GM19397 (cell line): ENCODE results near the gene SCNN1A.

Experiments used
- ATAC-seq: cut with Tn5 transposase; IDR thresholded peaks from one replicate; pipeline ENCODE4 v1.9.1; 2021; ENCODE audit warnings: mild to moderate bottlenecking, moderate library complexity; ENCODE audit not compliant: unreplicated experiment

SCNN1A gene

GRCh38 chr12:6322352-6322751 is 53.0 kb downstream of the SCNN1A start:
- ATAC-seq = no peak

GRCh38 chr12:6321905-6322304 is 53.5 kb downstream of the SCNN1A start:
- ATAC-seq = no peak

- ATAC-seq = no peak
Measured at GRCh38 chr12:6319446-6319845, 55.9 kb downstream of the SCNN1A start.

- ATAC-seq = no peak
Measured at GRCh38 chr12:6318440-6318879, 56.9 kb downstream of the SCNN1A start.

DNA sequence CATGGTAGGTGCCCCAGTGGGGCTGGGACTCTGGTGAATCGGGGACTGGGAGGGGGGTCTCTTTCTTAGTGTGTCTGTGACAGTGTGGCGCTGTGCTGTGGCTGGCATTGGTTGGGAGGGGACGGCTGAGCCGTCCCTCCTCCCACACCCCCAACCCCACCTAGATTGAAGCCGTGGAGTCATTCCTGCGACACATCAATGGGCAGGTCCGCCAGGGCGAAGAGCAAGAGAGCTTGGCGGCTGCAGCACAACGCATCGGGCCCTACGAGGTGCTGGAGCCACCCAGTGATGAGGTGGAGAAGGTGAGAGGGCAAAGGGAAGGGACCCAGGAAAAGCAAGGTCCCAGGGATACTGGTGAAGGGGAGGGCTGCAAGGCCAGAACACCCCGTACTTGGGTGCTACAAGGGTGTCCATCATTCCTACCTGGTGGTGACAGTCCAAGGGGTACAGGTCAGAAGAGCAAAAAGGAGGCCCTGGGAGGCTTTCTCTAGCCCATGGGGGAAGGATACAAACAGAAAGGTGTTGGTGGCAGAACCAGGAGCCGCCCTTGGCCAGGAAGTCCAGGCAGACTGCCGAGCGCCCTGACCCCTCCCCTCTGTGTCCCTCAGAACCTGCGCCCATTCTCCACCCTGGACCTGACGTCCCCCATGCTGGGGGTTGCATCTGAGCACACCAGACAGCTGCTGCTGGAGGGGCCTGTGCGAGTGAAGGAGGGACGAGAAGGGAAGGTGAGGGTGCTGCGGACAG is 57.5 kb downstream of the SCNN1A start:
- no peak for ATAC-seq

DNA sequence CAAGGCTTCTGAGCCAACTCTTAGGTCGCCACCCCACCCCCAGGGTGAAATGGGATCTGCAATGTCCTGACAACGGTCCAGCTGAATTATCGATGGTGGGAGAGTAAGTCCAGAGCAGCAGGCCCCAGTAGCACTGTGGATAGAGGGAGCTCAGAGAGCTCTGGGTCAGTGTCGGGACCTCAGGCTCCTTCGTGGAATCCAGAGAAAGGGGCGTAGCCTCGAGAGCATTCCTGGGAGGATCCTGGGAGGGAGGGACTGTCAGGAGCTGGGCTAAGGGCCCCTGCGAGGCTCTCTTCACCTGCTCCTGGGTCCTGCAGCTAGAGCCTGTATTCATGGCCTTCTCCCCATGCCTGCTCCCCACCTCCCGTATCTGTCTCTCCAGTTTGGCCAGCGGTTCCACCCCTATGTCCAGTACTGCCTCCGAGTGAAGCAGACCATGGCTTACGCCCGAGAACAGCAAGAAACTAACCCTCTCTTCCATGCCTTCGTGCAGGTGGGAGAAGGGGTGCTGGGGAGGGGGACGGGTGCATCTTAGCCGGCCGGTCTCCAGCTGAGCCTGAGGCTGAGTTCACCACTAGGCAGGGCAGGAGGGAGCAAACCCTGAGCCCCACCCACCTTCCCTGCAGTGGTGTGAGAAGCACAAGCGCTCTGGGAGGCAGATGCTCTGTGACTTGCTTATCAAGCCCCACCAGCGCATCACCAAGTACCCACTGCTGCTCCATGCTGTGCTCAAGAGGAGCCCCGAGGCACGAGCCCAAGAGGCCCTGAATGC is 58.3 kb downstream of the SCNN1A start:
- no peak for ATAC-seq

- ATAC-seq = no peak
Measured at GRCh38 chr12:6315704-6316597, 59.4 kb downstream of the SCNN1A start.

DNA sequence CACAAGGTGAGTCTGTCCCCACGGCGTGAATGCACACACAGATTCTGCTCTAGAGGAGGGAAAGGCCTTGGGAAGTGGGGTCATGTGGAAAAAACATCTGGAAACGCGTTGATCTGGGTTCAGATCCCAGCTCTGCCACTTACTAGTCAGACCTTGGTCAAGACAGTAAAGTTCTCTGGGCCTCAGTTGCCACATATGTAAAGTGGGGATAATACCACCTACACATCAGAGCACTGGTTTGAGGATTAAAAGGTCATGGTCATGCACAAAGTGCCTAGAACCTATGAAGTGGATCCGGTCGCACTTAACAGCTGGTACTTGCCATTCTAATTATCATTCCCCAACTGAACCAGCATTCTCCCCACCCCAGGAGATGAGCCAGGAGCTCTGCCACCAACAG is 60.2 kb downstream of the SCNN1A start:
- no peak for ATAC-seq

DNA sequence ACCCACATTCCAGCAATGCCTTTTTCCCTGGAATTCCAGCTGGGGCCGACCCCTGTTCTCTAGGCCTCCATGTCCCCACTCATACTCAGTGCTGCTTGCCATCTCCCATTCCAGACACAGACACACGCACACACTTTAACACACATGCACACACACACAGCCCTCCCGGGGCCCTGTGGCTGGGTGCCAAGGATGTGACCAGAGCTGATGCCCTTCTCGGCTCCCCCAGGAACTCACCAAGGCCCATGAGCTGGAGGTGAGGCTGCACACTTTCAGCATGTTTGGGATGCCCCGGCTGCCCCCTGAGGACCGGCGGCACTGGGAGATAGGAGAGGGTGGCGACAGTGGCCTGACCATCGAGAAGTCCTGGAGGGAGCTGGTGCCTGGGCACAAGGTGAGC is 60.6 kb downstream of the SCNN1A start:
- no peak for ATAC-seq

GRCh38 chr12:6313326-6313940 is 61.9 kb downstream of the SCNN1A start:
- ATAC-seq = no peak

GRCh38 chr12:6312529-6313325 is 62.6 kb downstream of the SCNN1A start:
- peak; percentile 41 for ATAC-seq

- ATAC-seq = no peak
Measured at GRCh38 chr12:6311822-6312528, 63.4 kb downstream of the SCNN1A start.

DNA sequence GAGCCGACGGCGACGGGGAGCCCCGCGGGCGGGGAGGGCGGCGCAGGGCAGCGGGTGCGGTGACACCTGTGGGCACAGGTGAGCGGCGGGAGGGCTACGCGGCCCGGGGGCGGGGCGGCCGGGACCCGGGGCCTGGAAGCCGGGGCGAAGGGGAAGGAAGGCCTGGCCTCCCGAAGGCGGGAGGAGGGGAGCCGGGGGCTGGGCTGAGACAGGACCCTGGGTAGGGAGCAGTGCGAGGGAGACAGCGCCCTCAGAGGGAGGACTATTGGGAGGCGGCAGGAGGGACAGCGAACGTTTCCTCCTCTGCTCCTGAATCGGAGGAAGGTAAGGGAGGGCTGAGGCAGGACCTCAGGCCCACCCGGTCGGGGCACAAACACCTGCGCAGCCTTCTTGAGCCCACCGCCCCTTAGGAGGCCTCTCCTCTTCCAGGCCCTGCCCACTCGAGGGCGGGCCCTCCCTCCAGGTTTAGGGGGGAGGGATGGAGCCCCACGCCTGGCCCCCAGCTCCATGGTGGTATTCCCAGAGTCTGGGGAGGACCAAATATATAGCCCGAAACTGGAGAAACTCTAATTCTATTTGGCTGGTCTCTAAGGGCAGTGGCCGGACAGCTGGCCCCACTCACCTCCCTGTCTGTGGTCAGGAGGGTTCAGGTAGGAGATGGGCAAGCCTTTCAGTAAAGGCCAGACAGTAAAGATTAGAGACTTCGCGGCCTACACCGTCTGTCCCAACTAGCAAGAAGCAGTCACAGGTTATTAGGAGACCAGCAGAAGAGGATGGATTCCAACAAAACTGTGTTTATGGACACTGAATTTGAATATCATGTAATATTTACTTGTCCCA is 64.4 kb downstream of the SCNN1A start:
- no peak for ATAC-seq

DNA sequence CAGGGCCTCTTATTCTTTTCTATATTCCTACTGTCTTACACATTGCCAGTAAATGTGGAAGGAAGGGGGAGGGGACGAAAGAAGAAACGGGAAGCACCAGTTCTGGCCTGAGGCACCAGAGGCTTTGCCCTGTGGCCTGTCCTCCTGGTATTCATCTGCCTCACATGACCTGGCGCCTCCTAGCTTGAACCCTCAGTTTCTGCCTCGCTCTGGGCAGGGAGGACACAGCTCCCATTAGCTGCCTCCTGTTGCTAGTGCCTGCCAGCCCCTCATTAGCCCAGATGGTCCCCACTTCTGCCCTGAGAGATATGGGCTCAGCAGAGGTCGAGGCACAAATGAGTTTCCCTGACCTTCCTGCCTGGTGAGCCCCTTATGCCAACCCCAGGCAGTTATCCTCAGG is 67.8 kb downstream of the SCNN1A start:
- ATAC-seq = no peak

- ATAC-seq = no peak
Measured at GRCh38 chr12:6306599-6307220, 68.7 kb downstream of the SCNN1A start.

DNA sequence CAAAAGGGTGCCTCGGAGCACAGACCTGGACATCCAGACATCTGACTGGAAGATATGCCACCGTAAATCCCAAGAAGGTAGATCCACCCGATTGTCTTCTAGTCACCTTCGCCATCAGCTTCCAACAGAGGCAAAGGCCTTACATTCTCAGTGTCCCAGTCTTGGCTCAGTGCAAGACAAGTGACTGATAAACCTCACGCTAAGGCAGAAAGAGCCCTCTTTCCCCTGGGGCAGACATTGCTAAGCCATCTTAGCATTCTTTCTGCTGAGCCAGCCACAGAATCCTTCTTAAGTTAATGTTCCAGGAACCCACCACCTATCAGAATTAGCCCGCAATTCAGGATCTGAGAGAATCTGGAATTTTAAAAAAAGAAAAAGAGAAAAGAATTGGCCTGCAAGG is 69.2 kb downstream of the SCNN1A start:
- ATAC-seq = no peak

GRCh38 chr12:6303071-6303470 is 72.3 kb downstream of the SCNN1A start:
- ATAC-seq = no peak

DNA sequence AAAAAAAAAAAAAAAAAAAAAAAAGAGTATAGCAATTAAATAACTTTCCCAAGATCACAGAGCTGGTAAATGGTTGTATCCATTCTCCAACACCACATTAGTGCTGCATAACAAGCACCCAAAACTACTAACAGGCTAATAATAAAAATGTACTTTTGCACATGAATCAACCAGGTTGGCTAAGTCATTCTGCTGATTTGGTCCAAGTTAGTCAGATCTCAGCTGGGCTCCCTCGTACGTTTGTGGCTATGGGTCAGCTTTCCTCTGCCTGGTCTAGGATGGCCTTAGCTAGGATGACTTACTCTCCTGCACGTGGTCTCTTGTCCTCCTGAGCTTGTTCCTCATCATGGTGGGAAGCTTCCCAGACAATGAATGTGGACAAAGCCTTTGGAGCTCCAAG is 72.7 kb downstream of the SCNN1A start:
- no peak for ATAC-seq
